ENCODE measurements around the gene GAD1.
A peak's percentile ranks its signal among the peaks of the same experiment; 100 is the strongest.

GAD1 gene

GRCh38 chr2:170818036-170818751 lies 1.5 kb downstream of the GAD1 start:
- DNase-seq, result no peak

- DNase-seq, result no peak
Measured at GRCh38 chr2:170818752-170819470, 2.2 kb downstream of the GAD1 start.

- no peak for DNase-seq
Measured at GRCh38 chr2:170819680-170820664, 3.3 kb downstream of the GAD1 start.

GRCh38 chr2:170820757-170821530 lies 4.3 kb downstream of the GAD1 start:
- DNase-seq, result peak; percentile 19

GRCh38 chr2:170821531-170822289 lies 5.0 kb downstream of the GAD1 start:
- no peak for DNase-seq

GRCh38 chr2:170822290-170823087 lies 5.8 kb downstream of the GAD1 start:
- DNase-seq, result peak; percentile 42

GRCh38 chr2:170823088-170823897 lies 6.6 kb downstream of the GAD1 start:
- no peak for DNase-seq

- DNase-seq, result no peak
Measured at GRCh38 chr2:170823898-170824215, 7.2 kb downstream of the GAD1 start.

GRCh38 chr2:170824526-170825015 lies 7.9 kb downstream of the GAD1 start:
- DNase-seq, result no peak

- DNase-seq, result no peak
Measured at GRCh38 chr2:170827841-170828532, 11.3 kb downstream of the GAD1 start.

- no peak for DNase-seq
Measured at GRCh38 chr2:170828533-170828916, 11.8 kb downstream of the GAD1 start.

GRCh38 chr2:170829036-170829435 lies 12.3 kb downstream of the GAD1 start:
- no peak for DNase-seq

GRCh38 chr2:170830166-170830565 lies 13.5 kb downstream of the GAD1 start:
- DNase-seq, result no peak

- no peak for DNase-seq
Measured at GRCh38 chr2:170831115-170831514, 14.4 kb downstream of the GAD1 start.

- no peak for DNase-seq
Measured at GRCh38 chr2:170836027-170836426, 19.3 kb downstream of the GAD1 start.

- no peak for DNase-seq
Measured at GRCh38 chr2:170840717-170841210, 24.1 kb downstream of the GAD1 start.

- no peak for DNase-seq
Measured at GRCh38 chr2:170842785-170843184, 26.1 kb downstream of the GAD1 start.

GRCh38 chr2:170843656-170844055 lies 27.0 kb downstream of the GAD1 start:
- no peak for DNase-seq

GRCh38 chr2:170845343-170845742 lies 28.7 kb downstream of the GAD1 start:
- no peak for DNase-seq
